ENCODE measurements around the gene TMEM200A. TPM values are rescaled to one million over a fixed set of nuclear protein-coding genes. Genes with fewer than 3 reads are reported as not detected.

TMEM200A gene
- total RNA-seq: 1 to 10 TPM in 5 of 6 donors, under 1 TPM in 1; under 0.01 to 5.5 (median 3.3) TPM

- WGBS, 2 donors: 1 to 4% methylated on average over 20 to 76 of the region's 84 CpGs
- ATAC-seq (ENCODE audit: low FRiP score in 2 of 2) (peak; percentile 77 to 87), DNase-seq (peak; percentile 26 to 93)
- Histone ChIP-seq H3K9me3 (no peaks in the 10 kb centered on the region), H3K27me3 (peaks cover 3 to 18% (median 13%) of the 10 kb centered on the region in 4 donors), H3K36me3 (no peaks in the 10 kb centered on the region), H3K4me1 (peaks cover 9 to 20% (median 16%) of the 10 kb centered on the region in 4 donors), H3K4me3 (peak within 1 kb of the TSS; percentile 49 to 64 (median 59)), H3K27ac (peak within 1 kb of the TSS; percentile 65 to 84 (median 82))
- TF ChIP-seq EP300 (IDR thresholded peaks at IDR 0.05) (no peak), CTCF (IDR thresholded peaks at IDR 0.05) (peak; percentile 52 to 73 (median 62)), POLR2AphosphoS5 (IDR thresholded peaks at IDR 0.05) (no peak)
These were observed at the start of gene TMEM200A for GRCh38 chr6:130365166-130366106. TSS of gene TMEM200A (plus strand) at chr6:130366017. CDS start at chr6:130440423, 74,406 bp downstream.

GRCh38 chr6:130320908-130321307 lies 44.9 kb upstream of the TMEM200A start:
- ATAC-seq (ENCODE audit: low FRiP score in 2 of 2) (no peak), DNase-seq (no peak)
- Histone ChIP-seq H3K27me3 (no peaks in the 10 kb centered on the region), H3K27ac (no peak overlapping the region), H3K4me1 (no peaks in the 10 kb centered on the region), H3K9me3 (no peaks in the 10 kb centered on the region), H3K4me3 (no peak overlapping the region), H3K36me3 (no peaks in the 10 kb centered on the region)
- 89% methylated on average over 2 of the region's 2 CpGs for WGBS, 2 donors
- no peak for TF ChIP-seq EP300 (IDR thresholded peaks at IDR 0.05)
- no peak for TF ChIP-seq CTCF (IDR thresholded peaks at IDR 0.05)
- no peak for TF ChIP-seq POLR2A (IDR thresholded peaks at IDR 0.05)
- TF ChIP-seq POLR2AphosphoS5 (IDR thresholded peaks at IDR 0.05): no peak

GRCh38 chr6:130322673-130323268 lies 43.0 kb upstream of the TMEM200A start:
- DNase-seq: peak in 1 of 2 donors; percentile 27

GRCh38 chr6:130324657-130325056 lies 41.2 kb upstream of the TMEM200A start:
- Histone ChIP-seq H3K9me3 (no peaks in the 10 kb centered on the region), H3K36me3 (no peaks in the 10 kb centered on the region), H3K4me3 (no peak overlapping the region), H3K27ac (no peak overlapping the region), H3K27me3 (no peaks in the 10 kb centered on the region), H3K4me1 (no peaks in the 10 kb centered on the region)
- DNase-seq (no peak), ATAC-seq (ENCODE audit: low FRiP score in 2 of 2) (no peak)
- TF ChIP-seq EP300 (IDR thresholded peaks at IDR 0.05): no peak
- no peak for TF ChIP-seq POLR2AphosphoS5 (IDR thresholded peaks at IDR 0.05)
- TF ChIP-seq POLR2A (IDR thresholded peaks at IDR 0.05): no peak
- no peak for TF ChIP-seq CTCF (IDR thresholded peaks at IDR 0.05)
- WGBS, 2 donors: 77% methylated on average over 4 of the region's 4 CpGs

More at GRCh38 chr6:130322673-130323268, 43.0 kb upstream of the TMEM200A start:
- Histone ChIP-seq H3K4me1 (no peaks in the 10 kb centered on the region), H3K27me3 (no peaks in the 10 kb centered on the region), H3K9me3 (no peaks in the 10 kb centered on the region), H3K4me3 (no peak overlapping the region), H3K36me3 (no peaks in the 10 kb centered on the region), H3K27ac (no peak overlapping the region)
- 9% methylated on average over 3 of the region's 3 CpGs for WGBS, 2 donors
- peak in 1 of 2 donors; percentile 79 for ATAC-seq (ENCODE audit: low FRiP score in 2 of 2)
- no peak for TF ChIP-seq POLR2A (IDR thresholded peaks at IDR 0.05)
- peak; percentile 41 to 81 (median 73) for TF ChIP-seq CTCF (IDR thresholded peaks at IDR 0.05)
- TF ChIP-seq EP300 (IDR thresholded peaks at IDR 0.05): no peak
- no peak for TF ChIP-seq POLR2AphosphoS5 (IDR thresholded peaks at IDR 0.05)

All from upper lobe of left lung (tissue), 6 donors.